HG03460 (cell line): ENCODE data around the gene CR2.
"Not testable (repeated sequence)": the region's sequence is repeated elsewhere in the genome, so short reads cannot be mapped to it uniquely, and the experiment has no call there.

ENCODE experiments used
- ATAC-seq: cut with Tn5 transposase; IDR thresholded peaks from one replicate; pipeline ENCODE4 v1.9.1; 2021; ENCODE audit not compliant: unreplicated experiment

The CR2 gene

GRCh38 chr1:207503950-207504349, 49.8 kb downstream of the CR2 start:
- no peak for ATAC-seq

GRCh38 chr1:207504438-207504837, 50.3 kb downstream of the CR2 start:
- no peak for ATAC-seq

- no peak for ATAC-seq
These were observed 56.3 kb downstream of the CR2 start for GRCh38 chr1:207510444-207510843.

GRCh38 chr1:207514890-207515289, 60.8 kb downstream of the CR2 start:
- no peak for ATAC-seq

- ATAC-seq = no peak
These were observed 62.6 kb downstream of the CR2 start for GRCh38 chr1:207516729-207517128.

GRCh38 chr1:207518608-207519236, 64.6 kb downstream of the CR2 start:
- ATAC-seq = no peak

- no peak for ATAC-seq
These were observed 65.6 kb downstream of the CR2 start for GRCh38 chr1:207519505-207520399.

- not testable (repeated sequence) for ATAC-seq
These were observed 66.5 kb downstream of the CR2 start for GRCh38 chr1:207520400-207521345.

- ATAC-seq = not testable (repeated sequence)
These were observed 71.1 kb downstream of the CR2 start for GRCh38 chr1:207525239-207525638.

GRCh38 chr1:207528401-207528800, 74.3 kb downstream of the CR2 start:
- ATAC-seq = not testable (repeated sequence)

GRCh38 chr1:207536263-207536662, 82.1 kb downstream of the CR2 start:
- not testable (repeated sequence) for ATAC-seq
